HEK293T (cell line): Measurements from ENCODE around the gene AMHR2.

ENCODE experiments used
- ARNT ChIP-seq: fragments of 450-650 bp; IDR thresholded peaks from 2 replicates; pipeline ENCODE4 v1.6.1; 2017; ENCODE audit warnings: mild to moderate bottlenecking
- FOXK2 ChIP-seq: fragments of 450-650 bp; IDR thresholded peaks from 2 replicates; pipeline ENCODE4 v1.6.1; 2016; ENCODE audit warnings: mild to moderate bottlenecking
- FOXM1 ChIP-seq: fragments of 450-650 bp; IDR thresholded peaks from 2 replicates; pipeline ENCODE4 v1.6.1; 2017; ENCODE audit warnings: mild to moderate bottlenecking, borderline replicate concordance
- ZNF384 ChIP-seq: fragments of 450-650 bp; IDR thresholded peaks from 2 replicates; pipeline ENCODE4 v1.6.1; 2016
- TF ChIP-seq, protein P1 (sequence below): fragments of 450-650 bp; IDR thresholded peaks from 2 replicates; pipeline ENCODE4 v1.6.1; 2016

DNA sequence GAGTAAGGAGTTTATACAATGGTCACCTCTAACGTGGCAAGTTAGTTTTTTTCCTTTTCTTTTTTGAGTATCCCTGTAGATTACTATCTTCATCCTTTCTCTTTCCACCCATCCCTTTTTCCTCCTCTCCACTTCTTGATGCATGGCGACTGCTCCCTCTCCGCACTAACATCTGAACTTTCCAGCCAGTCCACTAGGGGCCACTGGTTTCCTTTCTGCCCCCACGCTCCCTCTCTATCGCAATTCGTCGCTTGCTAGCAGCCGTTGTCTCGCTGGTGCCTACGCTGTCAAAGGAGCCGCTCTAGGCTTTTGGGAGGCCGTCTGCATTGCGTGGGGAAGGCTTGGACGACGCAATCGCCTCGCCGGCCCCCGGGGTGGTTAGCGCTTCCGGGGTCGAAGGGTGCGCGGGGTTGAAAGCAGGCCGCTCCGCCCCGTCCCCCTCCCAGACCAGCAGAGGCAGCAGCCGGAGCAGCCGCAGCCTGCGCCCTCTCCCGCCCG lies 28.1 kb downstream of the AMHR2 start, which contains the start of gene PCBP2:
- TF ChIP-seq FOXM1 (no peak), ZNF384 (no peak), ARNT (0 out of 2 replicates have a peak, but pooled peaks have one; percentile 16), FOXK2 (no peak)
- TF ChIP-seq, protein P1, sequence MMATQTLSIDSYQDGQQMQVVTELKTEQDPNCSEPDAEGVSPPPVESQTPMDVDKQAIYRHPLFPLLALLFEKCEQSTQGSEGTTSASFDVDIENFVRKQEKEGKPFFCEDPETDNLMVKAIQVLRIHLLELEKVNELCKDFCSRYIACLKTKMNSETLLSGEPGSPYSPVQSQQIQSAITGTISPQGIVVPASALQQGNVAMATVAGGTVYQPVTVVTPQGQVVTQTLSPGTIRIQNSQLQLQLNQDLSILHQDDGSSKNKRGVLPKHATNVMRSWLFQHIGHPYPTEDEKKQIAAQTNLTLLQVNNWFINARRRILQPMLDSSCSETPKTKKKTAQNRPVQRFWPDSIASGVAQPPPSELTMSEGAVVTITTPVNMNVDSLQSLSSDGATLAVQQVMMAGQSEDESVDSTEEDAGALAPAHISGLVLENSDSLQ, result peak; percentile 34; the same call in 1 of the 2 replicates
